Stimulated activated CD4-positive, alpha-beta T cell treated with anti-CD3 and anti-CD28 coated beads, Interleukin-15, amount 100 ng/mL, for 48 hours (primary cell): ENCODE data around the gene NFATC1.
"Not testable (repeated sequence)": the region's sequence is repeated elsewhere in the genome, so short reads cannot be mapped to it uniquely, and the experiment has no call there.

Experiments
- DNase-seq, 2 donors: peaks; one replicate each; pipeline ENCODE4 v3.0.0-alpha.2; 2020; ENCODE audit warnings: low read depth in 2 of 2

Gene NFATC1

GRCh38 chr18:79476031-79476917 lies 80.5 kb downstream of the NFATC1 start:
- DNase-seq, result no peak

DNA sequence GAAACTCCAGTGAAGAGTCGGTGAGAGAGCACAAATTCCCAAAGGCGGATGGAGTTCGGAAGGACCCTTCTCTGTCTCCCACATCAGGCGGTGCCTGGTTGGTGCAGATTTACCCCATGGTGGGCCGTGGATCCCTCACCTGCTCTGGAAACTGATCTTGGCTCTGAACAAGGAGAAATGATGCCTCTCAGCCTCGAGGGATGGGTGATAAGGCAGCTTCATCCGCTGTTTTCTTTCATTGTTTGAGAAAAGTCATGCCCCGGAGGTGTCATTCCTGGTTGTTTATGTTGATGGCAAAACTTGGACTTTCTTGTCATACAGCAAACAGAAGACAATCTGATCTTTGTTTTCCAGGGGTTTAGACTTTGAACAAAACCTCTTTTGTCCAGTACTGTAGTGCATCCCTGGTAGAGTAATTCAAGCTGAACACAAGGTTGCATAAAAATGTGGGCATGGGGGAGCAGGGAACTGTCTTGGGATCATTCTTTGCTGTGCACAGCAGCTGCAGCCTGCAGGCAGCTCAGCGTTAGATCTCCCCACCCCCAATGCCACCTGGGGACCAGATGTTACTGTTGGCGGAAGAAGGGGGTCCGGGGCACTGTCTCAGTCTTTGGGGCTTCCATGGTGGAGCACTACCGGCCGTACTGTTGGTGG lies 81.3 kb downstream of the NFATC1 start:
- DNase-seq, result no peak

DNA sequence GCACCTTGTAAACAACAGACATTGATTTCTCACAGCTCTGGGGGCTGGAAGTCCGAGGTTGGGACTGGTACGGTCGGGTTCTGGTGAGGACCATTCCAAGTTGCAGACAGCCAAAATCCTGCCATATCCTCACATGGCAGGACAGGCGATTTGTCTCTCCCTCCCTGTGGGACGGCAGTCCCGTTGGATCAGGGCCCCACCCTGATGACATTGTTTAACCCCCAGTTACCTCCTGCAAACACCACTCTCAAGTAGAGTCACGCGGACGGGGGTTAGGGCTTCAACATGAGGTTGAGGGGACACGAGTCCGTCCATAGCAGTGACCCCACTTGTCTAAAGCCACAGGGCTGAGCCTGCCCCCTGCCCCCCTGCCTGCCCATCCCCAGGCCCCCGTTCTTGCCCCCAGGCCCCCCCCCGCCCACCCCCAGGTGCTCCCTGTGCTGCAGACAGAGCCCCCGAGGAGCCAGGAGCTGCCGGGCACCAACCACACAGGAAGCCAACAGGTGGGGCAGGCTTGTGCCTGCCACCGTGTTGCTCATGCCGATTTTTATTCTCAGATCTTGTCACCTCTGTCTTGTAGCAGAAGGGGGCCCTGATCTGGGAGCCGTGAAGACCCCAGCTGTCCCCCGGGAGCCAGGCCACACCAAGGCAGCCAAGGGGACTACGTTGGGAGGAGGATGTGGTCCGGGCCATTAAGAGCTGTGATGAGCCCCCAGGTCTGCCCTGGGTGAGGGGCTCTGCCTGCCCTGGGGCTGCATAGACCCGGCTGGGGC lies 82.2 kb downstream of the NFATC1 start:
- no peak for DNase-seq

GRCh38 chr18:79478484-79479115 lies 82.9 kb downstream of the NFATC1 start:
- no peak for DNase-seq

DNA sequence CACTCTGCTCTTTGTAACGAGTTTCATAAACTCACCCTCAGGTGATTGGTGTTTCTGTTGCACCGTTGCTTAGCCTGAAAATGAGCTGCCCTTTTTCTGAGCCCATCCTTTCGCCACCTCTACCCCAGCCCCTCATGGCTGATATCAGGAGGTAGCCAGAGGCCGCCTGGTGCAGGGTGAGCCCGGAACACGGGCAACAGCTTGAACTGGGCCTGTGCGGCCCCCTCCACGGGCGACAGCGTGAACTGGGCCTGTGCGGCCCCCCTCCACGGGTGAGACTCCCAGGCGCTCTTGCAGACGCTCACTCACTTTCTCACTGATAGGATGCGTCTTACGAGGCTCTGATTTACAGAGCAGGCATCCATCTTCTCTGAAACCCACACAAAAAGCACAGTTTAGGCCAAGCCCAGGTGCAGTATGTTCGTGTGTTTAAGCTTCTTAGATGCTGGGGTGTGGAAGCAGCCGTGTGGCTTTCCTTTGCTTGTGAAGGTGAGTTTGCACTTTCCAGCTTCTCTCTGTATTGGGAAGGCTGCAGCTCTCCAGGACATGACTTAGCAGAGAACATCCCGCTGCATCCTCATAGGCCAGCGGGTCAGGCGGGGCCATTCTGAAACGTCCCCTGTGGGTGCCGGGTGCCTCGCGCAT lies 83.5 kb downstream of the NFATC1 start:
- no peak for DNase-seq

DNA sequence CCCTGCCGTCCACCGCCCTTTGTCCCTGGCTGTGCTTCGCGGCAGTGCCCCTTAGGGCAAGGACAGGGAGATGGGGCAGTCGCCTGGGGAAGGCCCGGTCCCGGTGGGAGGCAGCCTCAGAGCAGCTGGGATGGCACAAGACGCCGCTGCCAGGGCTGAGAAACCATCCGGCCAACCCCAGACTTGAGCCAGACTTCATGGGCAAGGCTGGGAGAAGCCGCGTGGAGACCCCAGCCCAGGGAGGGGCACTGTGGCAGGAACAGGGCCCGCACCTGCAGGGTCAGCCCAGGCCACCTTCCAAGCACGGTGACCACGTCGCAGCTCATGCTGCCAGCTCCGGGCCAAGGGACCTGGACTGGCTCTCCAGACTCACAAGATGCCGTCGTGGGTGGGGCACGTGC lies 84.0 kb downstream of the NFATC1 start:
- DNase-seq, result no peak

DNA sequence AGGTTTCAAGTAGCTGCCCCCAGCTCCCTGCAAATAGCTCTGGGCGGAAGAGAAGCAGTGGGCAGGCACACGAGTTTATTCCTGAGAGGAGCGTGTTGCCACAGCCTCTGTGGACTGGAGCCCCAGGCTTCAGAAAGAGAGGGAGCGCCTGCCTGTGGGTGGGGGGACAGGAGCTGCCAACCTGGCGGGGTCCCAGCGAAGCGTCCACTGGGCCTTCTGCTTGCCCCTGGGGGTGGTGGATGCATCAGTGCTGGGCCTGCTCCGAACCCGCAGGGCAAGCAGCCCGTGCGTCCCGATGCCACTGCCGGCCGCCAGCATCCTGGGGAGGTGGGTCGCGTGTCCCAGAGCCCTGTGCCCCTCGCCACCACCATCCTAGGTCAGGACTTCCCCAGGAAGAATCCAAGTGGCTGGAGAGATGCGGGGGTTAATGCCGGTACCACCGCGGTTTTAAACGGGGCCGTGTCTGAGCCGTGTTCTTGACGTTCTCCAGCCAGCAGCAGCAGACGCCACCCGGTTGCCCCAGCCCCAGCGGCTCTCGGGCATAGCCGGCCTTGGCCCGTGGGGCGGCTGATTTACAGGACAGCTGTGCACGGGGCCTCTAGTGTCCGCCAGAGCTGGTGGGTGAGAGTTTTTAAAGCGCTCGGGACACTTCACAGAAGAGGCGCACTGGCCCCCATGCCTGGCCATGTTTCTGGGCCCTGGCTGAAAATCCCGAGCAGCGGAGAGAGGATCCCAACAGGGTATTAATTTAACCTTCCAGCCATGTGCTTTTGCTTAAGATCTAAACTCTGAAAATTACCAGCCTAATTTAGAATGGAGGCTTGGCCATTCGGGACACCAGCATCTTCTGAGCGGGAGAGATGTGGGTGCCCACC lies 84.7 kb downstream of the NFATC1 start:
- no peak for DNase-seq

GRCh38 chr18:79481046-79481790 lies 85.5 kb downstream of the NFATC1 start:
- no peak for DNase-seq

- not testable (repeated sequence) for DNase-seq
Observed at GRCh38 chr18:79483393-79483792, 87.7 kb downstream of the NFATC1 start.

GRCh38 chr18:79483971-79484491 lies 88.3 kb downstream of the NFATC1 start:
- no peak for DNase-seq

- no peak for DNase-seq
Observed at GRCh38 chr18:79484661-79485621, 89.2 kb downstream of the NFATC1 start.

DNA sequence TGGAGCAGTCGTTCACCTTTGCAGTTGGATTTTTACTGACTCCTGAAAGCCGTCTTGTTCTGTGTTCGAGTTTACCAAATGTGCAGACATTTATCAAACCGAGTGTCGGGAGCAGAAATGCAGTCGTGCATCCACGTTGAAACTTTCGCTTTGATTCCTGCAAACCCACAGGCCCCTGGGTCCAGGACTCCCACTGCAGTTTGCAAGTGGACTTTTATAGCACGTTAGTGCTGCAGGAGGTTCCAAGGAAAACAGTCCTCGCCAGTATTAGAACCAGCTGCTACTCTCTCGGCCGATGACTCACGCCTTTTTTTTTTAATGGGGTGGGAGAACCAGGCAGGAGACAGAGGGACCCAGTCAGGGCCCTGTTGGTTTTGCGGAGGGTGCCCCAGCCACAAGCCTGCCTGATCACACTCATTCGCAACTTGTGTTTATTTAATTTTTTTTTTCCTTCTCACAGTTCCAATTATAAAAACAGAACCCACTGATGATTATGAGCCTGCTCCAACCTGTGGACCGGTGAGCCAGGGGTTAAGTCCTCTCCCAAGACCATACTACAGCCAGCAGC lies 90.1 kb downstream of the NFATC1 start:
- DNase-seq, result no peak

DNA sequence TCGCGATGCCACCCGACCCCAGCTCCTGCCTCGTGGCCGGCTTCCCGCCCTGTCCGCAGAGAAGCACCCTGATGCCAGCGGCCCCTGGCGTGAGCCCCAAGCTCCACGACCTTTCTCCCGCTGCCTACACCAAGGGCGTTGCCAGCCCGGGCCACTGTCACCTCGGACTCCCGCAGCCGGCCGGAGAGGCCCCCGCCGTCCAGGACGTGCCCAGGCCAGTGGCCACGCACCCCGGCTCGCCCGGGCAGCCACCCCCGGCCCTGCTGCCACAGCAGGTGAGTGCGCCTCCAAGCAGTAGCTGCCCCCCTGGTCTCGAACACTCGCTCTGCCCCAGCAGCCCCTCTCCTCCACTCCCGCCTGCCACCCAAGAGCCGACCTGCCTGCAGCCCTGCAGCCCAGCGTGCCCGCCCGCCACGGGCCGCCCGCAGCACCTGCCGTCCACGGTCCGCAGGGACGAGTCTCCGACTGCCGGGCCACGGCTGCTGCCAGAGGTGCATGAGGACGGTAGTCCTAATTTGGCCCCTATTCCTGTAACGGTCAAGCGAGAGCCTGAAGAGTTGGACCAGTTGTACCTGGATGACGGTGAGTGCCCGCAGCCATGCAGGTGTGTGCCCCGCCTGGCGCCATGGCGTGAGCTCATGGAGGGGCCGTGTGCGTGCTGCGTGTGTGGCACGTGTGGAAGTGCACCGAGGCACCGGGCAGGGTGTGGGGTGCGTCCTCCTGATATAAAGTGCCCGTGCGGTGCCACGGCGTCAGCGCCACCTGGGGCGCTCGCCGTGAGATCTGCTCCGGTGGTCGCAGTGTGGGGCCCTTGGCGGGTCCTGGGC lies 90.8 kb downstream of the NFATC1 start:
- DNase-seq, result no peak

GRCh38 chr18:79487183-79487800 lies 91.6 kb downstream of the NFATC1 start:
- no peak for DNase-seq

DNA sequence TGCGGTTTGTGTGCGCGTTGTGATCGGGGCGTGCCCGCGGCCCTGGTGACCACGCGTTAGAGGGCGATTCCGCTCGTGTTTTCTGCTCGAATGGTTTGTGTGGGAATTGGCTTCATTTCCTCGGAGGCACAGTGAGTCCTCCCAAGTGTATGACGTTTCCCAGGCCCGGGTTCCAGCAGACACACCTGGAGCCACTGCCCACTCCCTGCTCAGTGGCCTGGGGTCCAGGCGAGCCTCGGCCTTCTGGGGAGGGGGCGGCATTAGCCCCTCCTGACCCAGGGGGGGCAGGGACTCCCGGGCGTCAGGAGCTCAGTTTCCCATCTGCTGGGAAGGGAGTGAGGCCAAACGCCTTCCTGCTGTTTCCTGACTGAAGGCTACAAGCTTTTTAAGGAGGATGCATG lies 92.1 kb downstream of the NFATC1 start:
- DNase-seq, result no peak

GRCh38 chr18:79488311-79489050 lies 92.8 kb downstream of the NFATC1 start:
- DNase-seq, result no peak
